Stomach smooth muscle (tissue), 2 donors: ENCODE results near the gene POTEF.
"Not testable (repeated sequence)": the region's sequence is repeated elsewhere in the genome, so short reads cannot be mapped to it uniquely, and the experiment has no call there.

Source experiments
- H3K27ac ChIP-seq: one replicate; pipeline ENCODE4 v1.7.0; 2013; ENCODE audit warnings: mild to moderate bottlenecking, low read length, inconsistent platforms
- H3K27me3 ChIP-seq, 2 donors: one replicate each; pipeline ENCODE4 v1.7.0; 2013; ENCODE audit warnings: low read length in 2 of 2; ENCODE audit not compliant: insufficient read depth in 2 of 2, control insufficient read depth in 1 of 2
- H3K36me3 ChIP-seq, 2 donors: one replicate each; pipeline ENCODE4 v1.7.0; 2013; ENCODE audit warnings: low read length in 2 of 2; ENCODE audit not compliant: control insufficient read depth in 2 of 2, insufficient read depth in 2 of 2
- H3K4me1 ChIP-seq: one replicate; pipeline ENCODE4 v1.7.0; 2013; ENCODE audit warnings: low read length; ENCODE audit not compliant: control insufficient read depth, insufficient read depth
- H3K4me3 ChIP-seq, 2 donors: one replicate each; pipeline ENCODE4 v1.7.0; 2013; ENCODE audit warnings: low read length in 2 of 2
- H3K9ac ChIP-seq, 2 donors: one replicate each; pipeline ENCODE4 v1.7.0; 2013; ENCODE audit warnings: low read length in 2 of 2, mild to moderate bottlenecking in 1 of 2
- H3K9me3 ChIP-seq, 2 donors: one replicate each; pipeline ENCODE4 v1.7.0; 2013; ENCODE audit warnings: low read length in 2 of 2; ENCODE audit not compliant: control insufficient read depth in 2 of 2
- donor health status: healthy.
- donor health status: Pancreatic carcinoma.

The POTEF gene

DNA sequence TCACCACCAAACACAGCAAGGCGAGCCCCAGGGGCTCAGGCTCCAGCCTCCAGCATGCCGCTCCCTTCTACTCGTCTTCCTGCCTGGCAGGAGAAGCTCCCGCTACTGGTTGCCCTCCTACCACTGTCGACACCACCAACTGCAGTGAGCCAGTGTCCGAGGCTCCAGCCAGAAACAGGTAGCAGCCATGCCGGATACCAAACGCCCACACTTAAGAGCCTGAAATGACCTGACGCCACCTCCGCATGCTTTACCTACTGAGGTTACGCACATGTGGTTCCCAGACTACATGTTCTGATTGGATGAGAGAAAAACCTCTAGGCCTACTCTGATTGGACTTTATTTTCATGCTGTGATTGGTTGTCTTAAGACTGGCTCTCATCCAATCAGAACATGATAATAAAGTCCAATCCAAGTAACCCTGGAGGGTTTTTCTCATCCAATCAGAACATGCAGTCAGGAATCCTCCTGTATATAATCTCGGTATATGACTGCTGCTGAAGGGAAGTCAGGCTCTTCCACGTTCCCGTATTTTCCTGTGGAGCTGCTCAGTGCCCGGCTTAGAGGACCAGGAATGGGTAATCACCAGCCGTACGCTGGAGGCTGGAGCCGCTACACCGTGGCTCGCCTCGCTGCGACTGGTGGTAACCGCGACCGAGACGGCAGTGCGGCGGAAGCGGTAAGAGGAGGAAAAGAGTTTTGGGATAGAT is at the start of gene POTEF:
Gene POTEF, minus strand, starts transcription at position 103 of the 710 bp plus-strand sequence. CDS start 8,707 bp downstream, outside the sequence.
- H3K36me3 ChIP-seq, H3K9ac ChIP-seq, H3K4me3 ChIP-seq, H3K27ac ChIP-seq, H3K27me3 ChIP-seq, H3K4me1 ChIP-seq, H3K9me3 ChIP-seq: not testable (repeated sequence)

- not testable (repeated sequence) for H3K27me3 ChIP-seq, H3K9me3 ChIP-seq, H3K9ac ChIP-seq, H3K4me3 ChIP-seq, H3K4me1 ChIP-seq, H3K27ac ChIP-seq
- peaks cover 4 to 22% of the 10 kb centered on the region in 2 donors for H3K36me3 ChIP-seq
These were observed 45.8 kb upstream of the POTEF start for GRCh38 chr2:130174866-130175265.

- no peak overlapping the region for H3K9ac ChIP-seq
- no peak overlapping the region for H3K27ac ChIP-seq
- H3K9me3 ChIP-seq, result no peaks in the 10 kb centered on the region
- no peaks in the 10 kb centered on the region for H3K27me3 ChIP-seq
- H3K4me3 ChIP-seq, result no peak overlapping the region
- no peaks in the 10 kb centered on the region for H3K4me1 ChIP-seq
- H3K36me3 ChIP-seq, result peaks cover 11 to 27% of the 10 kb centered on the region in 2 donors
These were observed 40.9 kb upstream of the POTEF start for GRCh38 chr2:130169896-130170295.

DNA sequence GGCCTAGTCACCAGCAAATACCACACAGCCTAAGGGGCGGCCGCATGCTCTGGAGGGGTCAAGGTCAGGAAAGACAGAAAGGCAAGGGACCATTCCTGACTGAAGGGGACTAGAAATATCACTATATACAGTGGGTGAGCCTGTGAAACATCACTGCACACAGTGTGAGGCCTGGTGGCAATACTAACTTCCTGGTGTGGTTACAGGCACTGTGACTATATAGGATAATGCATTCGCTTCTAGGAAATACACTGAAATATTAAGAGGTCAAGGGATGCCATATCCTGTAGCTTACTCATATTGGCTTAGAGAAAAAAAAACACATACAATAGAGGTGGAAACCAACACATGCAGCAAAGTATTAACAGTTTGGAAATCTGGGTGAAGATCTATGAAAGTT is 40.1 kb upstream of the POTEF start:
- H3K9ac ChIP-seq, H3K4me1 ChIP-seq, H3K4me3 ChIP-seq, H3K27ac ChIP-seq, H3K9me3 ChIP-seq, H3K27me3 ChIP-seq: not testable (repeated sequence)
- H3K36me3 ChIP-seq, result peaks cover 11 to 25% of the 10 kb centered on the region in 2 donors

- H3K4me1 ChIP-seq, H3K4me3 ChIP-seq, H3K9ac ChIP-seq, H3K27me3 ChIP-seq, H3K27ac ChIP-seq, H3K9me3 ChIP-seq: not testable (repeated sequence)
- H3K36me3 ChIP-seq, result peaks cover 16 to 27% of the 10 kb centered on the region in 2 donors
These were observed 37.6 kb upstream of the POTEF start for GRCh38 chr2:130166611-130167010.

DNA sequence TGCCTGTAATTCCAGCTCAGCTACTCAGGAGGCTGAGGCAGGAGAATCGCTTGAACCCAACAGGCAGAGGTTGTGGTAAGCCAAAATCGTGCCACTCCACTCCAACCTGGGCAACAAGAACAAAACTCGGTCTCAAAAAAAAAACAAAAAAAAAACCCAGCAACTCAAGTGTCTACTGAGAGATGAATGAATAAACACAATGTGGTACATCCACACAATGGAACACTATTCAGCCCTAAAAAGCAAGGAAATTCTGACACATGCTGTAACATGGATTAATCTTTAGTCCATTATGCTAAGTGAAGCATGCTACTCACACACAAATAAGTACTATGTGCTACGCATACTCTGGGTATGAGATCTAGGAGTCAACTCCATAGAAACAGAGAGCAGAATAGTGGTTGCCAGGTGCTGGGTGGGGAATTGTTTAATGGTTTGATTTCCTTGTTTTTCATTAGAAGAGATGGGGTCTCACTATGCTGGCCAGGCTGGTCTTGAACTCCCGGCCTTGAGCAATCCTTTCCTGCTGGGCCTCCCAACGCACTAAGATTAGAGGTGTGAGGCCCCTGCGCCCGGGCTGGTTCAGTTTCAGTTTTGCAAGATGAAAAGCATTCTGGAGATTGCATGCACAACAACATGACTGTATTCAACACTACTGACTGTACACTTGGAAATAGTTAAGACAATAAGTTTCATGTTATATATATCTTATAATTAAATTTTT is 36.4 kb upstream of the POTEF start:
- Histone ChIP-seq H3K36me3 (peaks cover 16 to 25% of the 10 kb centered on the region in 2 donors), H3K4me3 (no peak overlapping the region), H3K27me3 (no peaks in the 10 kb centered on the region), H3K9me3 (no peaks in the 10 kb centered on the region), H3K4me1 (no peaks in the 10 kb centered on the region), H3K9ac (no peak overlapping the region), H3K27ac (no peak overlapping the region)

GRCh38 chr2:130162968-130163367 is 33.9 kb upstream of the POTEF start:
- peaks cover 12 to 28% of the 10 kb centered on the region in 2 donors for H3K36me3 ChIP-seq

GRCh38 chr2:130162486-130162885 is 33.5 kb upstream of the POTEF start:
- H3K36me3 ChIP-seq, result peaks cover 8 to 28% of the 10 kb centered on the region in 2 donors
- H3K4me1 ChIP-seq, H3K4me3 ChIP-seq, H3K27me3 ChIP-seq, H3K9me3 ChIP-seq, H3K27ac ChIP-seq, H3K9ac ChIP-seq: not testable (repeated sequence)

More at GRCh38 chr2:130162968-130163367, 33.9 kb upstream of the POTEF start:
- Histone ChIP-seq H3K9ac (no peak overlapping the region), H3K27me3 (no peaks in the 10 kb centered on the region), H3K27ac (no peak overlapping the region), H3K9me3 (no peaks in the 10 kb centered on the region), H3K4me3 (no peak overlapping the region), H3K4me1 (no peaks in the 10 kb centered on the region)

GRCh38 chr2:130160838-130161705 is 32.0 kb upstream of the POTEF start:
- peaks cover 5 to 20% of the 10 kb centered on the region in 2 donors for H3K36me3 ChIP-seq
- not testable (repeated sequence) for H3K9ac ChIP-seq, H3K4me3 ChIP-seq, H3K9me3 ChIP-seq, H3K4me1 ChIP-seq, H3K27ac ChIP-seq, H3K27me3 ChIP-seq

- H3K9ac ChIP-seq, result no peak overlapping the region
- no peaks in the 10 kb centered on the region for H3K27me3 ChIP-seq
- no peak overlapping the region for H3K27ac ChIP-seq
- H3K36me3 ChIP-seq, result peaks cover 5 to 16% of the 10 kb centered on the region in 2 donors
- H3K4me3 ChIP-seq, result no peak overlapping the region
- H3K4me1 ChIP-seq, result no peaks in the 10 kb centered on the region
- H3K9me3 ChIP-seq, result no peaks in the 10 kb centered on the region
These were observed 31.1 kb upstream of the POTEF start for GRCh38 chr2:130160131-130160530.
